A204.1 (cell line): ENCODE data around the gene LRRC9.
A peak's percentile ranks its signal among the peaks of the same experiment; 100 is the strongest.
"Not testable (repeated sequence)": the region's sequence is repeated elsewhere in the genome, so short reads cannot be mapped to it uniquely, and the experiment has no call there.

Experiments used
- FAIRE-seq: peaks from 2 replicates; lab custom pipeline; 2012; peaks lifted over from hg19 to GRCh38; lab: Jason Lieb, UNC

The LRRC9 gene

GRCh38 chr14:60064491-60065072 lies 144.6 kb downstream of the LRRC9 start:
- FAIRE-seq: peak; percentile 99

GRCh38 chr14:60067882-60068281 lies 147.9 kb downstream of the LRRC9 start:
- FAIRE-seq: no peak

DNA sequence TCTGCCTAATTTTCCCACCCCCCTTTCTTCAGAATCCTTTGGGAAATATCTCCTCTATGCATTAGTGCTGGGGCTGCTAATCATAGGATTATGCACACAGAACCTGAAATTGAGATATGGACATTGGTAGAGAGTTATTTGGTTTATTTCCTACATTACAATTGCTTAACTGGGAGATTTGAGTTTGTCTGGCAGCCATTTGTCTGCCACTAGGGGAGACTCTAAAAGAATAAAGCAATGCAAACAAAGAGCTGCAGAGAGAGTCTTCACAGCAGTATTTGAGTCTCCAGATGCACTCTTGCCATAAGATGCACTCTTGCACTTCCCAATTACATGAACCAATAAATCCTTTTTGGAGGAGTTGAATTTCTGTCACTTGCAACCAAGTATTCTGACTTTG lies 159.8 kb downstream of the LRRC9 start:
- FAIRE-seq: no peak

DNA sequence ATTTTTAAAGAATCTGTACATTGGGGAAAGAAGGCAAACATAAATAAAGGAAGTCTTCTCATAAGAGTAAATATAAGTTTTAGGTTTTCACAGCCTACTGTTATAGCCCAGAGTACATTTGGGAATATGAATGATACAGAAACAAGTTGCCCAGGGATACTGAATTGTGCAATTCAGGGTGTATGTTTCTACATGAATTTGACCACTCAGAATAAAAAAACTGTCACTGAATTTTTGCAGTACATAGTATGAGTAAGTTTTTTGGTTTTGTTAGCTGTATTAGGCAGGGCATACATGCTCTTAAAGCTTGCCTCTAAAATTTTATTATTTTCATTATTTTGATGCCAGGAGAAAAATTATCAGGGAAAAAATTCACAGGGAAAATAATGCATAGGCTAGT lies 165.1 kb downstream of the LRRC9 start:
- FAIRE-seq: no peak

- FAIRE-seq: peak; percentile 55
Observed at GRCh38 chr14:60085693-60086092, 165.7 kb downstream of the LRRC9 start.

DNA sequence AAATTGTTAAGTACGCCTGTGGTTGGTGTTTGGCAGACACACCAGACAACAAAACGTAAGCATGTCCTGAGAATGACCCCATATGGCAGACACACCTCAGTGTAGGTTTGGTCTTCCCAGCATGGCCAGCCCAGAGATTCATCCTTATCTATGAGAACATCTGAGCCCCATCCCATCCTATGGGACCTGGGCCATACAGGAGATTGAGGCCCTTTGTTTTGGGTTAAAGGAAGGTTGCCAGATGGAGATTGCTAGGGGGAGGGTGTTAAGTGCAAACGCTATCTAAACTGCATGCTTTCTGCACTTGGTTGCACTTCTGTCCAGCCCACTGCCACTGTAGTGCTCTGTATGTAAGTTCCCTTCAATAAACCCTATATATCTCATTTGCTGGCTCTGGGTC lies 167.7 kb downstream of the LRRC9 start:
- FAIRE-seq: no peak

- no peak for FAIRE-seq
Observed at GRCh38 chr14:60089221-60089620, 169.3 kb downstream of the LRRC9 start.

- FAIRE-seq: no peak
Observed at GRCh38 chr14:60090864-60091519, 171.0 kb downstream of the LRRC9 start.

DNA sequence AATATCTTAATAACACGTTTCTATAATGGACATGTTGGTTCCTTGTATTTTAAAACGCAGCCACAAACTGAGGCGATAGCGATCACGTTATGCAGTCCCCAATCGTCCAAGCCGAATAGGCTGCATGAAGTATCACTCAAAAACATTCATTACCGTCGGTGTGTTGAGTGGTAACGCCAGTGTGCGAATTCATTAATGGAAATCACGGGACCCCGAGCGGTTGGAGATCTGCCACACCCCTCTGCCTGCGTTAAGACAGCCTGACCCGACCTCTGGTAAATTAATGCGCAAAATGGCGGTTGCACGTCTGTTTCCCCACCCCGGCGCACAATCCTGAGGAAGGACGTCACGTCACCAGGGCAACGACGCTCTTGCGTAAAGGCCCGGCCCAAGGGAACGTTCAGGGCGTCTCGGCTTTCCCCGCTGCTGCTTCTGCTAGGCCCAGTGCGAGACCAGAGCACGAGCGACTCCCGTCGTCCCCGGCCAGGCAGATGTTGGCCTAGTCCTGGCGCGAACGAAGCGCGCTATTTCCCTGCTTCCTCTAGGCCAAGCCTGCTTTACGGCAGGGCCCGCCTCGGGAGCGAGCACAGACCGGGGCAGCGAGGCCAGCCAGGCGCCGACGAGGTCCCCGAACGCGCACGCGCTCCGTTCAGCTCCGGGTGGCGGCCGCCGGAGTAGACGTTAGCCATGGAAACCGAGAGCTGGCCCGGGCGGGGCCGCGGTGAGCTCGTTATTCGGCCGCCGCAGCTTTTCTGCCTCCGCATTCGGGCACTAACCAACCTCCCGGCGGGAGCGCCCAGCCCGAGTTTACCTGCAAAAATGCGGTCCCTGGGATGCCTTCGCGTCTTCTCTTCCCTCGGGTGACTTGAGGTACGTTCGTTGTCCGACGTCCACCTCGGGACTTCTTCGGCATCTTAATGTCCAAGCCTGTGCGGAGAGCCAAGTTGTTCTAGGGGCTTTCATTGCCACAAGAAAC lies 171.9 kb downstream of the LRRC9 start, which contains the start of gene PCNX4:
TSS of gene PCNX4 (plus strand) at position 374 of the 976 bp plus-strand sequence. CDS start 15,716 bp downstream, outside the sequence.
- FAIRE-seq: peak; percentile 94

DNA sequence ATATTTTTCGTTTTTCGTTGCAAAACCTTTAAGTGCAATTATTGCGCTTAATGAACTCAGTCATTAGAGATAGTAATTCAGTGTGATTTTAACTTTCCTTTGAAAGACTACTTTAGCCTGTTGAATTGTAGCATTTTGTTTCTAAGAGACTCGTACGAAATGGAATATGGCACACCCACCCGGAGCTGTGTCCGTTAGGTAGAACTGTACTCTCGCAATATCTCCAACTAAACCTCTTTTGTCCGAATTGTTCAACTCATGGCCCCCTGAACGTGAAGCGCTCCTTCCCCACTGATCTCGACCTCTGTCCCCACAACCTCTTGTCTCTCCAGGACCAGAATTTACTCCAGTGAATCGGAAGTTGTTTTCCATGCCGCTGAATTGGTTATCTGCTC lies 172.6 kb downstream of the LRRC9 start:
- FAIRE-seq: no peak

GRCh38 chr14:60093080-60093479 lies 173.1 kb downstream of the LRRC9 start:
- FAIRE-seq: no peak

DNA sequence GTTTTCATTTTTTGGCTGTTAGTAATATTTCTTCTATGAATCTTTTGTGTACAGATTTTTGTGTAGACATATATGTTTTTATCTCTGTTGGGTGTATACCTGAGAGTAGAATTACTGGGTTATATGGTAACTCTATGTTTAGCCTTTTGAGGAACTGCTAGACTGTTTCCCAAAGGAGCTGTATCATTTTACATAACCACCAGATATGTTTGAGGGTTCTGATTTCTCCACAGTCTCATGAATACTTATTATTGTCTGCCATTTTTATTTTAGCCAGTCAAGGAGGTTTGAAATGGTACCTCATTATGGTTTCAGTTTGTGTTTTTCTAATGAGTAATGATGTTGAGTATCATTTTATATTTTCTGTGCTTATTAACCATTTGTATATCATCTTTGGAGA lies 173.7 kb downstream of the LRRC9 start:
- no peak for FAIRE-seq

DNA sequence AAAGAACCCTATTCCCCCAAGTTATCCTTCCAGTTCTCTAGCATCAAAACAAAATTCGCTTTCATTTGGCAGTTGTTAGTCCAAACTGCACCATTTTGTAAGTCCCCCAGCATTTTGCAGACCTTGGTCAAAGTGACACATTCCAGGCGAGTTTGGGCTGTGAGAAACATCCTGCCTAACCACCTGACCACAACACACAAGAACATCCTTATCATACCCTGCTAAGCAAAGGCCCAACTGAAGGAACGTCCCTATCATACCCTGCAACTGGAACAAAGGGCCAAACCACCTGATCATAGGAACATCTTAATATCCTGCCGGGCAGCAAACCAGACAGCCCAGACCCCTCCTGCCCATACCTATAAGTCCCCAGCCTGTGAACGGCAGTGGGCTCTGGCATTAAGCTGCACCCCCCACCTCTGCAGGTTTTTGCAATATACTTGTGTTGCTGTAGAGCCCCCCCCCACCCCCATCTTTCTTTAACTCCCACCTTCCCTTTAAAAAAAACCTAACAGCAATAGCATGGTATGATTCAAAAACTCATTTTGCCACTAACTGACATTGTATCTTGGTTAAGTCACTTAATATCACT lies 174.5 kb downstream of the LRRC9 start:
- FAIRE-seq: no peak

DNA sequence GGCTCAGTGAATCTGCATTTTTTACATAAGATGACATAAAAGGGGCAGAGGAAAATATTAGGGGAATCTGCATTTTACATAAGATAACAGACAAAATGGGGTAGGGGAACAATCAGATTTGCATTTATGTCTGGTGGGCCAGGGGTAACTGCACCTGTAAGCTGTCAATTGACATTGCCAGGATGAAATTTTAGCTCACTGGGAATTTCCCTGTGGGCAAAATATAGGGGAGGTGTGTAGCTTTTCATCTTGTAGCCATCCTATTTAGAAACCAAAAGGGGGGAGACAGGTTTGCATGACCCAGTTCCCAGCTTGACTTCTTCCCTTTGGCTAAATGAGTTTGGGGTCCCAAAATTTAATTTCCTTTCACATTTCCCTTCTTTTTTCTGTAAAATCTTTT lies 175.3 kb downstream of the LRRC9 start:
- no peak for FAIRE-seq

DNA sequence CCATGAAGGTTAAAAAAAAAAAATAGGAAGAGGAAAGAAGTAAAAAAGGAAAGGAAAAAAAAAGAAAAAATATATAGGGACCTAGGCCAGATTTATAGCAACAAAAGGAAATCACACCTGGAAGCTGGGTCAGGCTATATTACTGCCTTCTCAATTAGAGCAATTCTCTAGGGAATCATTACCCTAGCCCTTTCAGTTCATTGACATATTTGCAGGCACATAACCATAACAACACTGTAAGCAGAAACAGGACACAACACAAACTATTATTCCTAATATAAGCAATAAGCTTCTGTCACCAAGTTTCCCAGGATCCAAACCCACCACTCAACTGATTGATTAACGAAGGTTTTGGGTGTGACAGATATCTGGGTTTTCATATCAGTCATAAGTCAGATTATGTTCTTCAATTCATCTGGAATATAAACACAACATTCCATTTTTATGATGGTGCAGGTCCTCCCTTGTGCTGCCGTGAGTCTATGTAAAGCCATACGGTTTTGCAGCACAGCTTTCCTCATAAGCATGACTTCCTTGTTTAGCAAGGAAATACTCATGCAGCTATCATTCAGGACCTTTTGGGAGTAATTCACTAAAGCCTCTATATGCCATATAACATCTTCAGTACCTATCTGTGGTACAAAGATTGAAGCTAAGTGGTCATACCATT lies 176.0 kb downstream of the LRRC9 start:
- FAIRE-seq: no peak

DNA sequence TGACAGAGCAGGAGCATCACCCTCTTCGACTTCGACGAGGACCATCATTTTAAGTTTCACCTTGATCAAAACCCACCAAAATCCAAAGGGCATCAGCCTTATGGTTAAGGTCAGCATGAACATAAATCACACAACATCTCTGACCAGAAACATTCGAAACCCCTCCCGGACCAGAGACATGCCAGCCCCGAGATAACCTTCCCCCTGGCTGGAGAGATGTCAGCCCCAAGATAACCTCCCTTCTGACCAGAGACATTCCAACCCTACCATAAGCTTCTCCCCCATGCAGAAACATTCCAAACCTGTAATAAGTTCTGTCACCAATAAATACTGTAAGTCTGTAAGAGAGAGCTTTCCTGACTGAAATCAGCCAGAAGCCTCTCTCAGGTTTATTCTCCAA lies 178.0 kb downstream of the LRRC9 start:
- no peak for FAIRE-seq

- FAIRE-seq: not testable (repeated sequence)
Observed at GRCh38 chr14:60099855-60100254, 179.9 kb downstream of the LRRC9 start.

DNA sequence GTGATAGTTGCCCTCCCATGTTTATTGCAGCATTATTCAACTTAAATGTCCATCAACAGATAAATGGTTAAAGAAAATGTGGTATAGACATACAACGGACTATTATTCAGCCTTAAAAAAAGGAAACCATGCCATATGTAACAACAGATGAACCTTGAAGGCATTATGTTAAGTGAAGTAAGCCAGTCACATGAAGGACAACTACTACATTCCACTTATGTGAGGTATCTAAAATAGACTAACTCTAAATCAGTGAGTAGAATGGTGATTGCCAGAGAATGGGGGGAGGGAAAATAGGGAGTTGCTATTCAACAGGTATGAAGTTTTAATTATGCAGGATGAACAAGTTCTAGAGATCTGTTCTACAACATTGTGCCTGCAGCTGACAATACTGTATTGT lies 181.8 kb downstream of the LRRC9 start:
- FAIRE-seq: no peak

DNA sequence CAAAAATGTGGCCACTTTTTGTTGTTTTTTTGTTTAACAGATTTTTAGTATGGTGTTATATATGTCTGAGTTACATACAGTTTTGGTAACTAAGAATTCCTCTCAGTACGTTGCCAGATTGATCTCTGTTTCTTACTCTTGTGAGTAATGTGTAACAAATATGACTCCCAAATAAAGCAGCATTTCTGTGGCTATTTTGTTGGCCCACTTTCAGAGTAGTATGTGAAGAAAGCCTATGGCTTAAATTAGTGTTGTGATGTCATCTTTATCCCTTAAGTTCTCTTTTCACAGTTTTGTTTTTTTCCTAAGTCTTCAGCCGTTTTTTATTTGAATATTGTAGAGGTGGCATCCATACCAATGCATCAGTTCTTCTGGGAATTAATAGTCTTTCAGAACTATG lies 182.4 kb downstream of the LRRC9 start:
- no peak for FAIRE-seq

- no peak for FAIRE-seq
Observed at GRCh38 chr14:60106339-60106738, 186.4 kb downstream of the LRRC9 start.

- no peak for FAIRE-seq
Observed at GRCh38 chr14:60107477-60107876, 187.5 kb downstream of the LRRC9 start.

DNA sequence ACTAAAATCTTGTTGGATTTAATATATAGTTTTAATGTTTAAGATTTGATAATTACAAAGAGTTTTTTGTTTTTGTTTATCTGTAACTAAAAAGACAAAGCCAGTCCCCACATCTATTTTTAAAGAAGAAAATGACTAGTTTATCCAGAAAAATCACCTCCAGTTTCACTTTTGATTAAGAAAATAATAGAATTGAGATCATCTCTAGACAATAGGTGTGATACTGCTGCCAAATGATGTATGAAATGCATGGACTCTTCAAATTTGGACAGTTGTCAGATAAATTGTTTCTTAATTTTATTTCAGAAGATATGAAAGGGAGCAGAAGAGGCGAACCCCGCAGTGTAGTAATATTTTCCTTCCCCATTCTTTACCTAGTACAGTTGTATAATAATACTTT lies 191.8 kb downstream of the LRRC9 start:
- no peak for FAIRE-seq
